HG03432 (cell line): Measurements from ENCODE around the gene NDUFS8.
A peak's percentile ranks its signal among the peaks of the same experiment; 100 is the strongest.

ENCODE experiments used
- ATAC-seq: cut with Tn5 transposase; IDR thresholded peaks from one replicate; pipeline ENCODE4 v1.9.1; 2021; ENCODE audit warnings: mild to moderate bottlenecking, moderate library complexity; ENCODE audit not compliant: unreplicated experiment

Gene NDUFS8

GRCh38 chr11:68002938-68003845 lies 27.3 kb upstream of the NDUFS8 start:
- peak; percentile 36 for ATAC-seq

DNA sequence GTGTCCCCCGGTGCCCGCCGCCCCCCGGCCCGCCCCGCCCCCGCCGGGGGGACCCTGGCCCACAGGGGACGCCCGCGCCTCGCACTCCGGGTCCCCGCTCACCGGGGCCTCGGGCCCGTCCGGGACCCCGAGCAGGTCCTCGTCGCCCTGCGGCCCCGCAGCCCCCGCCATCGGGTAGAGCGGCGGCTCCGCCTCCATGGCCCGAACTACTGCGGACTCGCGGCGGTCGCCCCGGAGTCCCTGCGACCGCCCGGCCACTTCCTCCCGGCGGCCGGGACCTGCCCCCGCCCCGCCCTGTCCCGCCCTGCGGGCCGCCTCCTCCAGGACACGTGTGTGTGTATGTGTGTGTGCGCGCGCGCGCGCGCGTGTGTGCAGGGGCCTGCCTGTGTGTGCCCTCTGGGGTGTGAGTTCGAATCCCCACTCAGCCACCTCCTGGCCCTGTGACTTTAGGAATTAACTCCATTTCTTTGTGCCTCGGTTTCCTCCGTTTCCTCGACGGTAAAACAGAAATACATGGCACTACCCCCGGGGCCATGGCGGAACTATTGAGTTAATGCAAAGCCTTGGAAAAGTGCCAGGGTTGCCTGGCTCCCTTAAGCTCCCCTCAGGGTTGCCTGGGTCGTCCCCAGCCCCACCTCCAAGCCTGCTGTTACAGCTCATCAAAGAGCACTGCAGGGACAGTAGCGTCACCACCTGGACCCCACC lies 26.5 kb upstream of the NDUFS8 start, which contains the start of gene UNC93B1:
TSS of gene UNC93B1 (minus strand) at position 252 of the 705 bp plus-strand sequence. CDS start at position 198, 54 bp downstream.
- peak; percentile 53 for ATAC-seq

- no peak for ATAC-seq
Observed at GRCh38 chr11:68004551-68005335, 25.7 kb upstream of the NDUFS8 start.

DNA sequence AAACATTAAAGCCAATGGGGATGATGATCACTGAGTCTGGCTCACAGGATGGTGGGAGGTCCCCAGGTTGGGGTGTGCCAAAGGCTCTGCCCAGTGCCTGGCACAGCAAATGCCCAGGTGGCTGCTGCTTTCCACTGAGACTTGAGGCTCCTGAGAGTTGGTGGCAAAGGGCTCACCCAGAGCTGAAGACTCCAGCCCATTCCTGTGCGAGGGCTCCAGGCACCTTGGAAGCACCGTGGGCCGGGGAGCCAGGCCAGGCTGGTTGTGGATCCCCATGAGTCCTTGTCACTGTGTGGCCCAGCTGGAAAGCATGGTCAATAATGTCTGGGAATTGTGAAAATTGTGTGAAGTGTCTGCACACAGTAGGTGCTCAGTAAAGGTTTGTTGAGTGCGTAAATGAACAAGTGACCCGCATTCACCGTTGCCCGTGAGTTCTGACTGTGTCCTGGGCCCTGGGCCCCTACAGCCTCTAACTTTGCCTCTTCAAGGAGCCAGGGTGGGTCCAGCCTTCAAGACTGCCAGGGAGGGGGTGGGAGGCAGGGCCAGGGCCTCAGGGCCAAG lies 23.8 kb upstream of the NDUFS8 start:
- no peak for ATAC-seq

- ATAC-seq, result no peak
Observed at GRCh38 chr11:68007498-68008380, 22.7 kb upstream of the NDUFS8 start.

DNA sequence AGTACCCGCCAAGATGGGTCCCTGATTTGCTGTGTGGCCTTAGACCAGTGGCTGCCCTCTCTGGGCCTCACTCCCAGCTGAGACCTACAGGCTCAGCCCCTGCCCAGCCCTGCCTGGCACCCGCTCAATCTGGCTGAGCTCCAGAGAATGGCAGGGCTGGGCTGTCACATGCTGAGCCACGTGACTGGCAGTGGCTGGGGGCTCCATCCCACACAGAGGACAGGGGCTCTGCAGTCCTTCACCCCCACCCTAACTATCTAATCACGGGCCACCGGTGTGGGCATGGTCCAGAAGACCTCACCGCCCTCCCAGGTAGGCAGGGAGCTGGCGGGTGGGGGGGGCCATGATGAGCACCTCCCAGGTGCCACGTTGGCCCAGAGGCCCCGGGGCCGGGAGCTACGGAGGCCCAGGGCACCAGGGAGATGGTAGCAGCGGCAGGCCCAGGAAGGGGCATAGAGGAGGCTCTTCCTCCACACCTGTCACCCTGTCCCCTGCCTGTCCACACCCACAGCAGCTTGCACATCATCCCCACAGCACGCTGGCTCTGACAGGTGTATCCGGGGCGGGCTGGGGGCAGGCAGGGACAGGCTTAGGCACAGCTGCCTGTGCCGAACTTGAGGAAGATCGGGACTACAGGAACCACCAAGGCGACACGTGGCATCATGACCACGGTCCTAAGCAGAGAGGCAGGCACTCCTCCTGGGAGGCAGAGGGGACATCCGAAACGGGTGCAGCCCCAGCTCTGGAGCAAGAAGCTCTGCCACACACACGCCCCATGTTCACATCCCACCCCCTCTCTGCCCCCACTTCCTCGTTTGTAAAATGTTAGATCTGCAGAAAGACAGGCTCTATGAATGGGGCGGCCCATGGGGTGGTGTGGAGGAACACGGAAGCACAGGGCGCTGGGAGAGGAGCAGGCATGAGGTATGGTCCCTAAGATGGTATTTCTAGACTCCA lies 21.8 kb upstream of the NDUFS8 start:
- no peak for ATAC-seq

GRCh38 chr11:68009391-68010089 lies 20.9 kb upstream of the NDUFS8 start:
- ATAC-seq, result no peak

DNA sequence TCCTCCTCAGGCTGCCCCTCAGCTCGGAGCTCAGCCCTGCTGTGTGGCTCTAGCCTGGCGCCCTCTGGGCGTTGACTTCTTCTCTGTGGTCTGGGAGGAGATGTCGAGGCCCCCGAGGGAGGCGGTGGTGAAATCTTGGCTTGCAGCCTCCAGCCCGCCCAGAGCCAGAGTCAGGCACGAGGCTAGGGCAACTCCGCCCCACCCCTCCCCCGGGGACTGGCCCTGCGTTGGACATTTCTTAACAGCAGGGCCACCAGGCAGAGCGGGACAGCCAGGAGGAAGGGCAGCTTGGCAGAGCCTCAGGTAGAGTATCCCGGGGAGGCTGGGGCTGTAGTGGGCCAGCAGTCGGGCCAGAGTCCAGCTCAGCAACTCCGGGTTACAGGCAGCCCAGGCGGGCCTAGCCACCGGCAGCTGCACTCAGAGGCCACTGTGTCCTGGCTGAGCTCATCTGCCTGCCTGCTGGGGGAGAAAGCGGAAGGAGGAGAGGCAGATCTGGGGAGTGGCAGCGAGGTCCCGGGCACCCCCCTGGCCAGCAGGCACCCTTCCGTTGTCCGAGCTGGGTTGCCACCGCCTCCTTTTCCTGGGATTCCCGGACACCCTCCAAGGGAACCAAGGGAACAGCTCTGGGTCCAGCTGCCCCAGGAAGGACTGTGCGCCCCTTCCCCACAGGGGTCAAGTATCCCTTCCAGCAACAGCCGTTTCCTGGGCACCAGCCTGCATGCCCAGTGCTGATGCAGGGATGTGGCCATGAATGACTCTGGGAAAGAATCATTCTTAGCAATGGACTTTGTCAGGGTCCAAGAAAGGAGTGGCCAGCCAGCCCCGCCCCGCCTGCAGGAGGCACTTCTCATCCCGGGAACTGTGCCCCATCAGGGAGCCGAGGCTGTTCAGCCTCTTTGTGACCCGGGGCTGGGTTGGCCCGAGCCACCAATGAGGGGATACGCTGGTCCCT lies 20.1 kb upstream of the NDUFS8 start, which contains the start of gene ALDH3B1:
TSS of gene ALDH3B1 (plus strand) at position 238 of the 952 bp plus-strand sequence. CDS start 4,971 bp downstream, outside the sequence.
- no peak for ATAC-seq

DNA sequence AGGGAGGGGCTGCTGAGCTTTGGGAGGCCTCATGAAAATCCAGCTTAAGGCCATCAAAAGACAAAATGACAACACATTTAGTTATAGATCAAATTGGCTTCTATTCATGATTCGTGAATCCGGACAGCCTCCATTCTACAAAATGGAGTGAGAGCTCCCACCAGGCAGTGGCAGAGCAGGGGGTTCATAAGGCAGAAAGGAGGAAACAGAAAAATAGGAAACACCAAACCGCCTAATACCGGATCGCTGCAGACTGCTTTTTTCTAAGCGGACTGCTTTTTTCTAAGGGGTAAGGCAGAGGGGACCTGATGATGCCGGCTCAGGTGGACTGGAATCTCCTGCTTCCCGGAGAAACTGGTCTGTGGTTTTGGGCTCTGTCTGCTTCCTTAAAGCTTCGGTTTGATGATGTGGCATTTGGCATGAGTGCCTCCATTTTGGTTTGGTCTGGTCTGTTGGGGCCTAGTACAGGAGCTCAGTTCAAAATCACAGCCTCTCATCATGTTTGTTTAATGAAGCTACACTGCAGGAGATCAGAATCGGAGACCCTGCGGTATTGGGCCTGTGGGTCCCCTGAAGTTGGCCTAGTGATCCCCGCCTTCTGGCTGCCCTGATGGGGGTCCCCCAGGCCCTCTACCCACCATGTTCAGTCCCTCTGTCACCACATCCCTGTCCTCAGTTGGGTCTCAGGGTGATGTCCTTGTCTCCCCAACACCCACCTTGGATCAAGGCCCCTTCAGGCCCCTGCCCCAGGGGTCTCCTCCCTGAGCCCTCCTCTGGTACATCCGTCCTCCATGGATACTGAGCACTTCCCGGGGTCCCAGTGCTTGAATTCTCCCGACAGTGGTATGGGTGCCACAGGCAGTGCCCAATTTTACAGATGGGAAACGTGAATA lies 19.2 kb upstream of the NDUFS8 start:
- no peak for ATAC-seq

DNA sequence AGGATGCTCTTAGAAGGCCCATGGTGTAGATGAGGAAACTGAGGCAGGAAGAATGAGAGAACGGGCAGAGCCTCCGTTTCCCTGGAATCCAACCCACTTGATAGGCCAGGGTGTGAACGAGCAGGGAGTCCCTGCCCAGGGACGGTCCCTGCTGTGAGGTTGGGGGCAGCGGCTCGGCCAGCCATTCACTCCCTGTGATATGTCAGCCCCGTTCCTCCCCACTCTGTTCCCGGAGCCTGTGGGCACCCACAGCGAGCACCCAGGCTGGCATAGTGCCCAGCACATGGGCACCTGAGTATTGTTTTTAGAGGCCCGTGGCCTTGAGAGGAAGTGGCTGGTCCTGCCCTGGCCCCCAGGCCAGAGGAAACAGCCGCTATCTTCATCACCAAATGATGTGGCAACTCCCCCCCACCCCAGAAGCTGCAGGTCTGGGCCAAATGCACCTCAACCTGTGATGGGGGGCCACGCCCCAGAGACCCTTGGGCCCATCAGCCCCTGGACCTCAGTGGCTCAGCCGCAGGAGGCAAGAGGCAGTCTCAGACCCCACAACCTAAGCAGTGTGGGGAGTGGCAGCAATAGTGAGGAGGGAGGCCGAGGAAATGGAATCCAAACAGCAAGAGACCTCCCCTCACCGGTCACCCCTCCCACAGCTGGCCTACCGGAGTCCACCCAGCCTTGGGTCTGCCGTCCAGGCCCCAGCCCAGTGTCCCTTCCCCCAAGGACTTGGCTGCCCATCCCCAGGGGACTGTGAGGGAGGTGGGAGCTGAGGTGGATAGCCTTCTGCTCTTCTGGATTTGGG lies 18.2 kb upstream of the NDUFS8 start:
- no peak for ATAC-seq

GRCh38 chr11:68012843-68013610 lies 17.5 kb upstream of the NDUFS8 start:
- no peak for ATAC-seq

- no peak for ATAC-seq
Observed at GRCh38 chr11:68013611-68014156, 16.8 kb upstream of the NDUFS8 start.

DNA sequence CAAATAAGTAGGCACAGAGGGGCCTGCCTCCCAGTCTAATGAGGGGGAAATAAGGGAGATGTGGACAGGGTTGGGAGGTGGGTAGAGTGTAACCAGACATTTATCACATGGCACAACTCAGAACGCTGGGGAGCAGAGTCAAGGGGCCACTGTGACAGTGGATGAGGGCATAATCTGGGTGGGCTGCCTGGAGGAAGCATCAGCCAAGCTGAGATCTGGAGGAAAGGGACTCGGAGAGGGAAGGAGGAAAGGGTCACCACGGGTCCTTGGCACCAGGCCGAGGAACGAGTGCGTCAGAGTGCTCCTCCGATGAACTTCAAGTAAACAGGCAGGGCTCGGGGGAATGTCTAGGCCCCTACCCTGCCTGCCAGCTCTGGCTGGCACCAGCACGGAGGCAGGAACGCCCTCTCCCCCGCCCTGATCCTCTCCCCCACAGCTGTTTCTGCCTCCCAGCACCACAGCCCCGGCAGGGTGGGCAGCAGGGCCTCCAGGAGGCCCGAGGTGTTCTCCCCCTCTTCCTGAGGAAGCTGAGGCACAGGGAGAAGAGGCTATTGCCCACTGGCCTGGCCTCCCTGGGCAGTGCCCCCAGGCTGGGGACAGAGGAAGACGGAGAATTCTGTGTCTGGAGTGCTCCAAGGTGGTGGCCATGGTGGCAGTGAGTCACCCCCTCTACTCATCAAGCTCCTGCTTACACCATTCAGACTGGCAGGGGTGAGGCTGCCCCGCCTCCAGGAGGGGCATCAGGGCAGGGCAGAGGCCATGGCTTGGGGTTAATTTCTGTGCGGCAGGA lies 16.1 kb upstream of the NDUFS8 start:
- no peak for ATAC-seq
